Measurements from ENCODE around the gene SH3GLB2. TPM values are rescaled to one million over a fixed set of nuclear protein-coding genes. Genes with fewer than 3 reads are reported as not detected.

The SH3GLB2 gene
- total and polyA plus RNA-seq, 2 experiments from 2014 or later, result 27.7 to 57.3 TPM

DNA sequence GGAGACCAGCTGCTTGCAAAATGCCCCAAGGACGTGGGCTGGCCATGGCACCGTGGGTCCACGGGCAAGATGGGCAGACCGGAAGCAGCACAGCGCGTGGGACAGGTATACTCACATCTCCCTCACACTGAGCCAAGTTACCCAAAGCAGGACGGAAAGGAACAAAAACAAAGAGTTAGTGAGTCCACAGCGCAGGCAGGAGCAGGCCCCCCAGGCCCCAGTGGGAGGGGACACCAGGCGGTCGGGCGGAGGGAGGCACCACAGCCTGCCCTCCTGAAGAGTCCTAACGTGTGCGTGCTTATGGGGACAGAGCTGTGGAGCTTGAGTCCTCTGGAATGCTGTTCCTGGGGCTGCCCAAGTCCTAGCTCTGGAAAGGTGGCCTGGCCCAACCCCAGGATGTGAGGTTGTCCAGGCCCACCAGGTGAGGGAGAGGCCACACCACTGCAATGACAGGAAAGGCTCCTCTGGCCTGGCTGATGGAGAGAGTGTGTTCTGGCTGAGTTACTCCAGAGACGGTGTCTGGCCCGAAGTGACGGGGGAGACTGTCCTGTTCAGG is 15.2 kb downstream of the SH3GLB2 start:
- WGBS, 2 experiments (ENCODE audit: low coverage in 1 of 2, low lambda C conversion rate in 2 of 2, missing lambda C conversion rate in 2 of 2), result 88 to 92% methylated on average over 16 of the region's 16 CpGs
- Histone ChIP-seq H3K4me1 (ENCODE audit: insufficient read depth) (no peaks in the 10 kb centered on the region), H2AFZ (no peak overlapping the region), H3K79me2 (ENCODE audit: insufficient read depth) (no peaks in the 10 kb centered on the region), H4K20me1 (ENCODE audit: insufficient read depth) (no peaks in the 10 kb centered on the region), H3F3A (ENCODE audit: insufficient read depth) (no peaks in the 10 kb centered on the region), H3K27me3 (replicated peaks; ENCODE audit: insufficient read depth) (no peaks in the 10 kb centered on the region), H3K27ac (no peak overlapping the region), H3K9ac (no peak overlapping the region), H3K9me3 (ENCODE audit: low read depth) (no peaks in the 10 kb centered on the region), H3K4me2 (ENCODE audit: unreplicated experiment) (no peak overlapping the region), H3K9me2 (ENCODE audit: insufficient read depth) (no peaks in the 10 kb centered on the region), H3K4me3 (no peak overlapping the region), H3K36me3 (ENCODE audit: low read depth) (no peaks in the 10 kb centered on the region)
- DNase-seq, result no peak
- in situ Hi-C loops (cut with MboI), result no loop called here
- TF ChIP-seq EZH2phosphoT487 (IDR thresholded peaks at IDR 0.05; ENCODE audit: insufficient read depth, low read depth), result no peak
- no peak for TF ChIP-seq EZH2 (IDR thresholded peaks at IDR 0.05; ENCODE audit: insufficient read depth, poor library complexity, severe bottlenecking)

DNA sequence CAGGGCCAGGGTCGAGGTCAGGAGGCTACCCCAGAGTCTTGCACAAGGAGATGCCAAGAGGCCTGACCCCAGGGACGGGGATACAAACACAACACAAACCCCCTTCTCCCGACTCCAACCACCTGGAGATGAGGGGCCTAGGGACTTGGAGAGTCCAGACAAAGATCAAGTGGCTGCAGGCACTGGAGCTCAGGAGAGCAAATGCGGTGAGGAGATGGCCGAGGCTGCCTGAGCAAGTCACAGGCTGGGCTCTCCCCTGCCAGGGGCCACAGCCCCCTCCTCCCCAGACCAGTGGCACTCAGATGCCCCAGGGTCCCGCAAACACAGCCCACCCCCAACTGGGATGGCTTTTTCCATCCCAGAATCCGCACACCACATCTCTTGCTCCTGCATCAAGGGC is 15.8 kb downstream of the SH3GLB2 start:
- no peak for TF ChIP-seq EZH2 (IDR thresholded peaks at IDR 0.05; ENCODE audit: insufficient read depth, poor library complexity, severe bottlenecking)
- TF ChIP-seq EZH2phosphoT487 (IDR thresholded peaks at IDR 0.05; ENCODE audit: insufficient read depth, low read depth), result no peak
- no peaks in the 10 kb centered on the region for H3K36me3 ChIP-seq (ENCODE audit: low read depth)
- H2AFZ ChIP-seq, result no peak overlapping the region
- H3K79me2 ChIP-seq (ENCODE audit: insufficient read depth), result no peaks in the 10 kb centered on the region
- no peak overlapping the region for H3K9ac ChIP-seq
- H3K27ac ChIP-seq, result no peak overlapping the region
- no peak overlapping the region for H3K4me2 ChIP-seq (ENCODE audit: unreplicated experiment)
- H4K20me1 ChIP-seq (ENCODE audit: insufficient read depth), result no peaks in the 10 kb centered on the region
- no peak overlapping the region for H3K4me3 ChIP-seq
- H3K27me3 ChIP-seq (replicated peaks; ENCODE audit: insufficient read depth), result no peaks in the 10 kb centered on the region
- 85 to 86% methylated on average over 6 to 7 of the region's 7 CpGs for WGBS, 2 experiments (ENCODE audit: low coverage in 1 of 2, low lambda C conversion rate in 2 of 2, missing lambda C conversion rate in 2 of 2)
- no peak for DNase-seq
- H3K9me3 ChIP-seq (ENCODE audit: low read depth), result no peaks in the 10 kb centered on the region
- no peaks in the 10 kb centered on the region for H3F3A ChIP-seq (ENCODE audit: insufficient read depth)
- no peaks in the 10 kb centered on the region for H3K9me2 ChIP-seq (ENCODE audit: insufficient read depth)
- in situ Hi-C loops (cut with MboI), result no loop called here
- H3K4me1 ChIP-seq (ENCODE audit: insufficient read depth), result no peaks in the 10 kb centered on the region

DNA sequence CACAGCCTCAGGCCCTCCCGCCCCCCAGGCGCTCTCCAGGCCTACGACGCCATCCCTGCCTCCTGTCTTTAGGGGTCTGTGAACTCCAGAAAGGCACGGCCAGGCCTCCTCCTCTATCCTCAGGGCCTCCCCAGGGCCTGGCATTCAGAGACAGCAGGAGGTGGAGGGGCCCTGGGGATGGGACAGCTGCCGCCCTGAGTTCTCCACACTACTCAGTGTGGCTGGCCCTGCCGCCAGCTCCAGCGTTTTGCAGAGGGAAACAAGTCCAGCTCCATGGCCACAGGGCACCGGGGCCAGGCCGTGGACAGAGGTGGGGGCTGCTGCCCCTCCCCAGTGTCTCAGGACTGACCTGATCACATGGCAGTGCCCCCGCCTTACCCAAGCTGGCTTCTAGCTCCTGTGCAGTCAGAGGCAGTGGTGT is 16.4 kb downstream of the SH3GLB2 start:
- Histone ChIP-seq H2AFZ (no peak overlapping the region), H3K9me2 (ENCODE audit: insufficient read depth) (no peaks in the 10 kb centered on the region), H3K79me2 (ENCODE audit: insufficient read depth) (no peaks in the 10 kb centered on the region), H3K4me2 (ENCODE audit: unreplicated experiment) (no peak overlapping the region), H3K9ac (no peak overlapping the region), H4K20me1 (ENCODE audit: insufficient read depth) (no peaks in the 10 kb centered on the region), H3K27ac (no peak overlapping the region), H3K9me3 (ENCODE audit: low read depth) (no peaks in the 10 kb centered on the region), H3K36me3 (ENCODE audit: low read depth) (no peaks in the 10 kb centered on the region), H3K4me1 (ENCODE audit: insufficient read depth) (no peaks in the 10 kb centered on the region), H3K4me3 (no peak overlapping the region), H3F3A (ENCODE audit: insufficient read depth) (no peaks in the 10 kb centered on the region), H3K27me3 (replicated peaks; ENCODE audit: insufficient read depth) (no peaks in the 10 kb centered on the region)
- in situ Hi-C loops (cut with MboI), result no loop called here
- 83 to 95% methylated on average over 10 to 11 of the region's 11 CpGs for WGBS, 2 experiments (ENCODE audit: low coverage in 1 of 2, low lambda C conversion rate in 2 of 2, missing lambda C conversion rate in 2 of 2)
- TF ChIP-seq EZH2phosphoT487 (IDR thresholded peaks at IDR 0.05; ENCODE audit: insufficient read depth, low read depth) (no peak), EZH2 (IDR thresholded peaks at IDR 0.05; ENCODE audit: insufficient read depth, poor library complexity, severe bottlenecking) (no peak)
- no peak for DNase-seq

GRCh38 chr9:129011170-129011569 is 17.0 kb downstream of the SH3GLB2 start:
- no peaks in the 10 kb centered on the region for H4K20me1 ChIP-seq (ENCODE audit: insufficient read depth)
- TF ChIP-seq EZH2phosphoT487 (IDR thresholded peaks at IDR 0.05; ENCODE audit: insufficient read depth, low read depth) (no peak), EZH2 (IDR thresholded peaks at IDR 0.05; ENCODE audit: insufficient read depth, poor library complexity, severe bottlenecking) (no peak)
- H3K9ac ChIP-seq, result no peak overlapping the region
- no peak overlapping the region for H3K27ac ChIP-seq
- no peaks in the 10 kb centered on the region for H3K4me1 ChIP-seq (ENCODE audit: insufficient read depth)
- H3K79me2 ChIP-seq (ENCODE audit: insufficient read depth), result no peaks in the 10 kb centered on the region
- no peak for DNase-seq
- H3K4me3 ChIP-seq, result no peak overlapping the region
- H3K9me3 ChIP-seq (ENCODE audit: low read depth), result no peaks in the 10 kb centered on the region
- 90 to 93% methylated on average over 19 of the region's 19 CpGs for WGBS, 2 experiments (ENCODE audit: low coverage in 1 of 2, low lambda C conversion rate in 2 of 2, missing lambda C conversion rate in 2 of 2)
- no peaks in the 10 kb centered on the region for H3K36me3 ChIP-seq (ENCODE audit: low read depth)
- no peak overlapping the region for H2AFZ ChIP-seq
- no peaks in the 10 kb centered on the region for H3F3A ChIP-seq (ENCODE audit: insufficient read depth)
- H3K27me3 ChIP-seq (replicated peaks; ENCODE audit: insufficient read depth), result no peaks in the 10 kb centered on the region
- no peak overlapping the region for H3K4me2 ChIP-seq (ENCODE audit: unreplicated experiment)
- in situ Hi-C loops (cut with MboI), result no loop called here
- no peaks in the 10 kb centered on the region for H3K9me2 ChIP-seq (ENCODE audit: insufficient read depth)

All from GM23248 (cell line).